MM.1S (cell line): ENCODE data around the gene RPL7A.

Source experiments
- DNase-seq: peaks from one replicate; pipeline ENCODE4 v3.0.0-alpha.2; 2015
- H2AFZ ChIP-seq: fragments of 300-600 bp; sonication (generic); 2 replicates; pipeline ENCODE4 v1.6.0; 2016; ENCODE audit warnings: antibody characterized with exemption, low read length
- H3F3A ChIP-seq: fragments of 300-600 bp; sonication (generic); 2 replicates; pipeline ENCODE4 v1.6.1; 2016; ENCODE audit warnings: mild to moderate bottlenecking, antibody characterized with exemption, low read length, moderate library complexity, mixed read lengths; ENCODE audit not compliant: insufficient read depth
- H3K27ac ChIP-seq: fragments of 300-600 bp; sonication (generic); 2 replicates; pipeline ENCODE4 v1.5.1; 2016; ENCODE audit warnings: mild to moderate bottlenecking, low read length
- H3K27me3 ChIP-seq: fragments of 300-600 bp; sonication (generic); replicated peaks from 2 replicates; pipeline ENCODE4 v1.6.0; 2016; ENCODE audit warnings: low read length; ENCODE audit not compliant: insufficient read depth
- H3K36me3 ChIP-seq: fragments of 300-600 bp; sonication (generic); replicated peaks from 2 replicates; pipeline ENCODE4 v1.6.1; 2016; ENCODE audit warnings: mild to moderate bottlenecking, low read length, mixed read lengths; ENCODE audit not compliant: insufficient read depth
- H3K4me1 ChIP-seq: fragments of 300-600 bp; sonication (generic); 2 replicates; pipeline ENCODE4 v1.6.1; 2016; ENCODE audit warnings: low read length, mixed read lengths
- H3K4me2 ChIP-seq: fragments of 300-600 bp; sonication (generic); 2 replicates; pipeline ENCODE4 v1.6.0; 2016; ENCODE audit warnings: low read depth, low read length
- H3K4me3 ChIP-seq: fragments of 300-600 bp; sonication (generic); 2 replicates; pipeline ENCODE4 v1.5.1; 2016; ENCODE audit warnings: low read length, mixed read lengths
- H3K79me2 ChIP-seq: fragments of 300-600 bp; sonication (generic); 2 replicates; pipeline ENCODE4 v1.6.1; 2016; ENCODE audit warnings: mixed run types, low read length, mixed read lengths
- H3K9ac ChIP-seq: fragments of 300-600 bp; sonication (generic); 2 replicates; pipeline ENCODE4 v1.6.1; 2016; ENCODE audit warnings: low read length, mixed read lengths
- H3K9me2 ChIP-seq: fragments of 300-600 bp; sonication (generic); replicated peaks from 2 replicates; pipeline ENCODE4 v1.6.1; 2016; ENCODE audit warnings: mild to moderate bottlenecking, low read length, mixed read lengths; ENCODE audit not compliant: insufficient read depth
- H3K9me3 ChIP-seq: fragments of 300-600 bp; sonication (generic); replicated peaks from 2 replicates; pipeline ENCODE4 v1.6.1; 2016; ENCODE audit warnings: mild to moderate bottlenecking, low read length, mixed read lengths; ENCODE audit not compliant: insufficient read depth
- H4K20me1 ChIP-seq: fragments of 300-600 bp; sonication (generic); 2 replicates; pipeline ENCODE4 v1.6.1; 2016; ENCODE audit warnings: mild to moderate bottlenecking, low read length, moderate library complexity, mixed read lengths; ENCODE audit not compliant: insufficient read depth
- CTCF ChIP-seq: fragments of 300-600 bp; sonication (generic); IDR thresholded peaks from 2 replicates; pipeline ENCODE4 v1.5.1; 2016; ENCODE audit warnings: antibody characterized with exemption, low read length, mixed read lengths
- EZH2 ChIP-seq: fragments of 300-600 bp; sonication (generic); optimal IDR thresholded peaks from 2 replicates; pipeline ENCODE3; 2017; ENCODE audit warnings: low read depth, mild to moderate bottlenecking, antibody characterized with exemption, low read length, mixed read lengths
- EZH2phosphoT487 ChIP-seq: fragments of 300-600 bp; sonication (generic); IDR thresholded peaks from 2 replicates; pipeline ENCODE4 v1.6.1; 2018; ENCODE audit warnings: antibody characterized with exemption, low read length

Gene RPL7A

GRCh38 chr9:133349965-133350616 is 2.1 kb downstream of the RPL7A start:
- Histone ChIP-seq H3K79me2 (peaks cover 62% of the 10 kb centered on the region), H4K20me1 (peaks cover 11% of the 10 kb centered on the region), H3F3A (peaks cover 63% of the 10 kb centered on the region), H3K9me2 (no peaks in the 10 kb centered on the region), H3K9ac (no peak overlapping the region; the same call in 1 of the 2 replicates), H3K27me3 (no peaks in the 10 kb centered on the region), H3K4me3 (peak overlapping the region; percentile 97; the same call in 1 of the 2 replicates), H3K36me3 (peaks cover 17% of the 10 kb centered on the region), H2AFZ (no peak overlapping the region), H3K4me2 (peak overlapping the region; percentile 97; the same call in 1 of the 2 replicates), H3K27ac (no peak overlapping the region; the same call in 1 of the 2 replicates), H3K4me1 (peaks cover 17% of the 10 kb centered on the region; the same call in 1 of the 2 replicates), H3K9me3 (no peaks in the 10 kb centered on the region)
- DNase-seq, result no peak
- no peak for TF ChIP-seq CTCF
- TF ChIP-seq EZH2, result no peak
- no peak for TF ChIP-seq EZH2phosphoT487

- H2AFZ ChIP-seq, result no peak overlapping the region
- H3K9ac ChIP-seq, result no peak overlapping the region
- peaks cover 60% of the 10 kb centered on the region for H3K79me2 ChIP-seq
- H4K20me1 ChIP-seq, result peaks cover 11% of the 10 kb centered on the region
- no peak for DNase-seq
- peaks cover 13% of the 10 kb centered on the region; the same call in 1 of the 2 replicates for H3K4me1 ChIP-seq
- H3K9me3 ChIP-seq, result no peaks in the 10 kb centered on the region
- peaks cover 17% of the 10 kb centered on the region for H3K36me3 ChIP-seq
- no peaks in the 10 kb centered on the region for H3K9me2 ChIP-seq
- H3K27ac ChIP-seq, result no peak overlapping the region
- H3K4me2 ChIP-seq, result no peak overlapping the region
- no peak overlapping the region for H3K4me3 ChIP-seq
- TF ChIP-seq EZH2phosphoT487 (no peak), CTCF (no peak), EZH2 (no peak)
- H3K27me3 ChIP-seq, result no peaks in the 10 kb centered on the region
- H3F3A ChIP-seq, result peaks cover 70% of the 10 kb centered on the region
Observed at GRCh38 chr9:133351526-133351907, 3.5 kb downstream of the RPL7A start.

GRCh38 chr9:133351908-133352634 is 4.1 kb downstream of the RPL7A start:
- Histone ChIP-seq H3K4me2 (no peak overlapping the region), H3K4me1 (peaks cover 11% of the 10 kb centered on the region; the same call in 1 of the 2 replicates), H3K79me2 (peaks cover 60% of the 10 kb centered on the region), H3F3A (peaks cover 70% of the 10 kb centered on the region), H4K20me1 (peaks cover 11% of the 10 kb centered on the region), H3K9me3 (no peaks in the 10 kb centered on the region), H3K36me3 (peaks cover 17% of the 10 kb centered on the region), H3K27ac (no peak overlapping the region), H3K27me3 (no peaks in the 10 kb centered on the region), H3K9me2 (no peaks in the 10 kb centered on the region), H3K9ac (no peak overlapping the region), H2AFZ (no peak overlapping the region), H3K4me3 (no peak overlapping the region)
- DNase-seq, result peak; percentile 66
- TF ChIP-seq CTCF, result peak; percentile 62
- TF ChIP-seq EZH2, result no peak
- TF ChIP-seq EZH2phosphoT487, result no peak
